Activated T-helper 9 cell treated with anti-CD3 and anti-CD28 coated beads, Interleukin-2, amount 50 U/mL, for 16 hours (primary cell): Measurements from ENCODE around the gene INVS.
"Not testable (repeated sequence)": the region's sequence is repeated elsewhere in the genome, so short reads cannot be mapped to it uniquely, and the experiment has no call there.

Source experiments
- DNase-seq: peaks from one replicate; pipeline ENCODE4 v3.0.0-alpha.2; 2020; ENCODE audit warnings: low read depth

The INVS gene

GRCh38 chr9:100083448-100084127, 15.5 kb upstream of the INVS start:
- DNase-seq: no peak

- no peak for DNase-seq
These were observed 15.0 kb upstream of the INVS start for GRCh38 chr9:100084128-100084453.

- DNase-seq: no peak
These were observed 14.3 kb upstream of the INVS start for GRCh38 chr9:100084734-100085133.

- DNase-seq: no peak
These were observed 12.9 kb upstream of the INVS start for GRCh38 chr9:100086097-100086635.

GRCh38 chr9:100087218-100087617, 11.8 kb upstream of the INVS start:
- DNase-seq: no peak

- no peak for DNase-seq
These were observed 10.8 kb upstream of the INVS start for GRCh38 chr9:100088202-100088601.

GRCh38 chr9:100090880-100091279, 8.2 kb upstream of the INVS start:
- DNase-seq: no peak

- DNase-seq: no peak
These were observed 7.4 kb upstream of the INVS start for GRCh38 chr9:100091650-100092049.

- no peak for DNase-seq
These were observed 7.0 kb upstream of the INVS start for GRCh38 chr9:100092066-100092465.

GRCh38 chr9:100094411-100094810, 4.6 kb upstream of the INVS start:
- DNase-seq: not testable (repeated sequence)

- no peak for DNase-seq
These were observed 2.6 kb upstream of the INVS start for GRCh38 chr9:100096378-100096916.

GRCh38 chr9:100098046-100098886, 777 bp upstream of the INVS start:
- no peak for DNase-seq

GRCh38 chr9:100099722-100100042, 639 bp downstream of the INVS start:
- DNase-seq: no peak

- no peak for DNase-seq
These were observed 1.2 kb downstream of the INVS start for GRCh38 chr9:100100146-100100667.

- no peak for DNase-seq
These were observed 2.6 kb downstream of the INVS start for GRCh38 chr9:100101608-100102007.

GRCh38 chr9:100104314-100104713, 5.3 kb downstream of the INVS start:
- no peak for DNase-seq

GRCh38 chr9:100105861-100106260, 6.8 kb downstream of the INVS start:
- DNase-seq: no peak

GRCh38 chr9:100106616-100107015, 7.6 kb downstream of the INVS start:
- no peak for DNase-seq

GRCh38 chr9:100108559-100108958, 9.5 kb downstream of the INVS start:
- DNase-seq: no peak

- no peak for DNase-seq
These were observed 12.2 kb downstream of the INVS start for GRCh38 chr9:100111235-100111634.

- no peak for DNase-seq
These were observed 13.8 kb downstream of the INVS start for GRCh38 chr9:100112677-100113336.

- DNase-seq: no peak
These were observed 18.3 kb downstream of the INVS start for GRCh38 chr9:100117316-100117715.

- DNase-seq: no peak
These were observed 21.2 kb downstream of the INVS start for GRCh38 chr9:100120286-100120685.
